K562 (cell line): ENCODE data around the gene CDAN1. TPM values are rescaled to one million over a fixed set of nuclear protein-coding genes. Genes with fewer than 3 reads are reported as not detected.
"Not testable (repeated sequence)": the region's sequence is repeated elsewhere in the genome, so short reads cannot be mapped to it uniquely, and the experiment has no call there.

Experiments used
- ATAC-seq: fragments of 200-7000 bp; cut with Tn5 transposase; 3 replicates; pipeline ENCODE4 v1.9.1; 2020; ENCODE audit warnings: moderate library complexity
- BruUV-seq: library from RNA; stranded (reverse); fragments of 400-500 nt; replicated peaks from 2 replicates; lab custom pipeline; 2021; lab: Mats Ljungman, UMichigan
- CTCF ChIA-PET: fragments of 300-600 bp; formaldehyde crosslinking; extraction: SDS; loops from one replicate; lab custom pipeline; 2021; ENCODE audit warnings: low intra/inter-chr PET ratio; lab: Yijun Ruan, JAX
- POLR2A ChIA-PET: fragments of 300-600, 350-650 bp; sonication (Branson Sonifier 250); formaldehyde crosslinking; extraction: SDS; loops from one replicate; lab custom pipeline; 2021; ENCODE audit warnings: antibody characterized with exemption, inconsistent platforms; lab: Yijun Ruan, JAX
- DNase-seq, 4 experiments: peaks; one replicate each; pipeline versions ENCODE4 v3.0.0 to v3.0.0-alpha.2; 2011 to 2018; ENCODE audit warnings: low spot score in 3 of 4, mixed read lengths in 3 of 4; ENCODE audit errors: extremely low read depth in 1 of 4
- FAIRE-seq: peaks from 2 replicates; lab custom pipeline; 2011; peaks lifted over from hg19 to GRCh38; lab: Jason Lieb, UNC
- H2AFZ ChIP-seq: 2 replicates; pipeline ENCODE4 v1.6.0; 2011; ENCODE audit warnings: low read depth, low read length, control low read depth, inconsistent platforms
- H3K27ac ChIP-seq: fragments of 200-600 bp; 3 replicates; pipeline ENCODE4 v1.8.0; 2011; ENCODE audit warnings: low read depth, mild to moderate bottlenecking, control low read depth, inconsistent platforms, low read length, moderate library complexity, mixed read lengths; ENCODE audit errors: extremely low read depth
- H3K27me3 ChIP-seq, 2 experiments: fragments of 300-600 bp in 1 of 2; 2 replicates in 1 of 2; 3 replicates in 1 of 2; pipeline versions ENCODE4 v1.6.0 to v1.8.0; 2011; ENCODE audit warnings: inconsistent platforms in 2 of 2, low read length in 2 of 2, mild to moderate bottlenecking in 1 of 2, mixed read lengths in 1 of 2, moderate library complexity in 1 of 2; ENCODE audit not compliant: control insufficient read depth in 2 of 2, insufficient read depth in 2 of 2
- H3K36me3 ChIP-seq: fragments of 300-600 bp; 3 replicates; pipeline ENCODE4 v1.8.0; 2011; ENCODE audit warnings: mild to moderate bottlenecking, low read length, inconsistent platforms; ENCODE audit not compliant: control insufficient read depth, insufficient read depth
- H3K4me1 ChIP-seq, 2 experiments: fragments of 200-600 bp in 1 of 2; replicated peaks in 1 of 2; 2 replicates in 1 of 2; 3 replicates in 1 of 2; pipeline versions ENCODE4 v1.5.1 to v1.8.0; 2011; ENCODE audit warnings: inconsistent platforms in 2 of 2, low read length in 2 of 2, mild to moderate bottlenecking in 1 of 2, mixed read lengths in 1 of 2, moderate library complexity in 1 of 2; ENCODE audit not compliant: control insufficient read depth in 2 of 2, insufficient read depth in 2 of 2
- H3K4me2 ChIP-seq: 2 replicates; pipeline ENCODE4 v1.6.1; 2011; ENCODE audit warnings: low read length, control low read depth, inconsistent platforms, mixed read lengths; ENCODE audit not compliant: insufficient read depth
- H3K4me3 ChIP-seq: fragments of 200-600 bp; sonication (generic), shearing (Covaris generic); 2 replicates; pipeline ENCODE4 v1.5.1; 2016; ENCODE audit warnings: control low read depth, inconsistent platforms
- H3K79me2 ChIP-seq: fragments of 200-600 bp; 3 replicates; pipeline ENCODE4 v1.8.0; 2011; ENCODE audit warnings: low read length, inconsistent platforms; ENCODE audit not compliant: control insufficient read depth, insufficient read depth
- H3K9ac ChIP-seq, 2 experiments: 2 replicates each; pipeline versions ENCODE4 v1.6.0 to v1.6.1; 2011; ENCODE audit warnings: low read depth in 2 of 2, low read length in 2 of 2, control low read depth in 1 of 2, inconsistent platforms in 1 of 2, mild to moderate bottlenecking in 1 of 2, mixed read lengths in 1 of 2; ENCODE audit not compliant: insufficient read depth in 1 of 2
- H3K9me1 ChIP-seq: one replicate; pipeline ENCODE4 v1.6.0; 2011; ENCODE audit warnings: inconsistent platforms, mild to moderate bottlenecking, low read length, moderate library complexity; ENCODE audit not compliant: control insufficient read depth, insufficient read depth
- H3K9me3 ChIP-seq: replicated peaks from 2 replicates; pipeline ENCODE4 v1.5.1; 2011; ENCODE audit warnings: low read depth, low read length, inconsistent platforms; ENCODE audit not compliant: control insufficient read depth, insufficient read depth
- H4K20me1 ChIP-seq: replicated peaks from 2 replicates; pipeline ENCODE4 v1.6.1; 2011; ENCODE audit warnings: low read length, inconsistent platforms, mixed read lengths; ENCODE audit not compliant: control insufficient read depth, insufficient read depth
- EGR1 ChIP-seq: fragments of 450-650 bp; conservative IDR thresholded peaks from 2 replicates; pipeline ENCODE4 v1.6.1; 2017; ENCODE audit warnings: mild to moderate bottlenecking
- ZNF507 ChIP-seq: conservative IDR thresholded peaks from 2 replicates; pipeline ENCODE4 v1.6.1; 2017; ENCODE audit warnings: missing genetic modification characterization, missing compliant biosample characterization
- WGBS: fragments of 100-300 bp; shearing (Covaris generic); methylation state at CpG from one replicate; pipeline ENCODE4 v1.1.6; 2016; ENCODE audit warnings: low coverage, mixed read lengths; ENCODE audit not compliant: insufficient coverage; ENCODE audit errors: missing lambda C conversion rate; 5-methylcytosine and 5-hydroxymethylcytosine counted together
- in situ Hi-C: fragments of 300-500 bp; cut with MboI; formaldehyde crosslinking; loops from 4 replicates; pipeline ENCODE4 v1.15.0; 2018; ENCODE audit warnings: inconsistent platforms, mixed read lengths
- intact Hi-C: fragments of 100-400 bp; cut with micrococcal nuclease; formaldehyde crosslinking; loops from 2 replicates; pipeline ENCODE4 v1.14.2; 2022
- polyA plus RNA-seq, 8 experiments: library from polyadenylated mRNA; depleted of rRNA in 4 of 8; stranded (reverse) in 5 of 8; unstranded in 3 of 8; fragments of >200 nt; fragmentation: Nextera tagmentation in 2 of 8; fragmentation: Illumina TruSeq in 1 of 8; extraction: Ambion mirVana in 2 of 8; extraction: Trizol in 1 of 8; gene quantifications; 2 replicates each; pipeline versions ENCODE4 v1.2.1 to v1.2.3, GENCODE V29; 2011 to 2014; ENCODE audit warnings: inconsistent platforms in 1 of 8, missing spikeins in 1 of 8
- total RNA-seq, 7 experiments: library from RNA; depleted of rRNA in 6 of 7; stranded (reverse); fragments of >200 nt in 6 of 7; fragmentation: Illumina TruSeq in 2 of 7; extraction: Trizol in 2 of 7; gene quantifications; 2 replicates each; pipeline versions ENCODE4 v1.2.1 to v1.2.3, GENCODE V29; 2011 to 2021; ENCODE audit warnings: low replicate concordance in 1 of 7

The CDAN1 gene
- total and polyA plus RNA-seq, 9 of the 15 experiments (the other 6 are each of a cell fraction or from before 2014, with no cell fraction given), result 1.6 to 34.4 (median 13.8) TPM

DNA sequence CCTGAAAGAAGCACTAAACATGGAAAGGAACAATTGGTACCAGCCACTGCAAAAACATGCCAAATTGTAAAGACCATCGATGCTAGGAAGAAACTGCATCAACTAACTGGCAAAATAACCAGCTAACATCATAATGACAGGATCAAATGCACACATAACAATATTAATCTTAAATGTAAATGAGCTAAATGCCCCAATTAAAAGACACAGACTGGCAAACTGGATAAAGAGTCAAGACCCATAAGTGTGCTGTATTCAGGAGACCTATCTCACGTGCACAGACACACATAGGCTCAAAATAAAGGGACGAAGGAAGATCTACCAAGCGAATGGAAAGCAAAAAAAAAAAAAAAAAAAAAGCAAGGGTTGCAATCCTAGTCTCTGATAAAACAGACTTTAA lies 29.2 kb upstream of the CDAN1 start:
- H3K9me3 ChIP-seq, H3K27ac ChIP-seq, POLR2A ChIA-PET, H3K27me3 ChIP-seq, H3K9me1 ChIP-seq, H3K79me2 ChIP-seq, ATAC-seq, in situ Hi-C loops, H3K4me1 ChIP-seq, CTCF ChIA-PET, H4K20me1 ChIP-seq, FAIRE-seq, H3K36me3 ChIP-seq, BruUV-seq, intact Hi-C loops, H3K9ac ChIP-seq, H2AFZ ChIP-seq, H3K4me3 ChIP-seq, DNase-seq, H3K4me2 ChIP-seq: not testable (repeated sequence)
- peak; percentile 80 for TF ChIP-seq ZNF507 (tag)
- WGBS, result 15% methylated on average over 4 of the region's 4 CpGs

DNA sequence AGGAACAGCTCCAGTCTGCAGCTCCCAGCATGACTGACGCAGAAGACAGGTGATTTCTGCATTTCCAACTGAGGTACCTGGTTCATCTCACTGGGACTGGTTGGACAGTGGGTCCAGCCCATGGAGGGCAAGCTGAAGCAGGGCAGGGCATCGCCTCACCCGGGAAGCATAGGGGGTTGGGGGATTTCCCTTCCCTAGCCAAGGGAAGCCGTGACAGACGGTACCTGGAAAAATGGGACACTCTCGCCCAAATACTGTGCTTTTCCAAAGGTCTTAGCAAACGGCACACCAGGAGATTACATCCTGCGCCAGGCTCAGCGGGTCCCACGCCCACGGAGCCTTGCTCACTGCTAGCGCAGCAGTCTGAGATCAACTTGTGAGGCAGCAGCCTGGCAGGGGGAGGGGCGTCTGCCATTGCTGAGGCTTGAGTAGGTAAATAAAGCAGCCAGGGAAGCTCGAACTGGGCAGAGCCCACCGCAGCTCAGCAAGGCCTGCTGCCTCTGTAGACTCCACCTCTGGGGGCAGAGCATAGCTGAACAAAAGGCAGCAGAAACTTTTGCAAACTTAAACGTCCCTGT lies 27.3 kb upstream of the CDAN1 start:
- H3K4me3 ChIP-seq, H3K9me1 ChIP-seq, ATAC-seq, H2AFZ ChIP-seq, H3K36me3 ChIP-seq, H3K9ac ChIP-seq, H3K79me2 ChIP-seq, DNase-seq, H3K4me1 ChIP-seq, H4K20me1 ChIP-seq, intact Hi-C loops, BruUV-seq, CTCF ChIA-PET, H3K4me2 ChIP-seq, H3K27me3 ChIP-seq, H3K9me3 ChIP-seq, in situ Hi-C loops, H3K27ac ChIP-seq, FAIRE-seq: not testable (repeated sequence)
- TF ChIP-seq EGR1, result peak; percentile 35; the same call in 1 of the 2 replicates
- 61% methylated on average over 14 of the region's 16 CpGs for WGBS
- POLR2A ChIA-PET, result interaction anchor here (0.8 kb wide), 1 partner anchor 162 kb away, joined by 3 read pairs; no protein-coding TSS in a partner anchor
